Measurements from ENCODE around the gene RIN2.

The RIN2 gene

GRCh38 chr20:19765266-19765665 lies 7.2 kb downstream of the RIN2 start:
- DNase-seq (ENCODE audit: low spot score), result no peak
- in situ Hi-C loops (cut with MboI; ENCODE audit: low sequenced_read_pairs, unreplicated experiment), result no loop called here
- no peak for TF ChIP-seq CTCF (IDR thresholded peaks at IDR 0.05; ENCODE audit: borderline replicate concordance, control extremely low read depth, extremely low read depth, insufficient read depth, missing control alignments)

- no peak for TF ChIP-seq CTCF (IDR thresholded peaks at IDR 0.05; ENCODE audit: borderline replicate concordance, control extremely low read depth, extremely low read depth, insufficient read depth, missing control alignments)
- no peak for DNase-seq (ENCODE audit: low spot score)
- in situ Hi-C loops (cut with MboI; ENCODE audit: low sequenced_read_pairs, unreplicated experiment), result no loop called here
Observed at GRCh38 chr20:19765913-19766312, 7.9 kb downstream of the RIN2 start.

GRCh38 chr20:19767070-19767469 lies 9.0 kb downstream of the RIN2 start:
- no peak for DNase-seq (ENCODE audit: low spot score)
- in situ Hi-C loops (cut with MboI; ENCODE audit: low sequenced_read_pairs, unreplicated experiment), result no loop called here
- TF ChIP-seq CTCF (IDR thresholded peaks at IDR 0.05; ENCODE audit: borderline replicate concordance, control extremely low read depth, extremely low read depth, insufficient read depth, missing control alignments), result no peak

- in situ Hi-C loops (cut with MboI; ENCODE audit: low sequenced_read_pairs, unreplicated experiment), result no loop called here
- no peak for TF ChIP-seq CTCF (IDR thresholded peaks at IDR 0.05; ENCODE audit: borderline replicate concordance, control extremely low read depth, extremely low read depth, insufficient read depth, missing control alignments)
- DNase-seq (ENCODE audit: low spot score), result no peak
Observed at GRCh38 chr20:19768325-19768842, 10.3 kb downstream of the RIN2 start.

GRCh38 chr20:19769507-19769906 lies 11.4 kb downstream of the RIN2 start:
- no peak for TF ChIP-seq CTCF (IDR thresholded peaks at IDR 0.05; ENCODE audit: borderline replicate concordance, control extremely low read depth, extremely low read depth, insufficient read depth, missing control alignments)
- in situ Hi-C loops (cut with MboI; ENCODE audit: low sequenced_read_pairs, unreplicated experiment), result no loop called here
- no peak for DNase-seq (ENCODE audit: low spot score)

- no peak for TF ChIP-seq CTCF (IDR thresholded peaks at IDR 0.05; ENCODE audit: borderline replicate concordance, control extremely low read depth, extremely low read depth, insufficient read depth, missing control alignments)
- in situ Hi-C loops (cut with MboI; ENCODE audit: low sequenced_read_pairs, unreplicated experiment), result no loop called here
- no peak for DNase-seq (ENCODE audit: low spot score)
Observed at GRCh38 chr20:19770375-19770774, 12.3 kb downstream of the RIN2 start.

GRCh38 chr20:19771031-19771430 lies 13.0 kb downstream of the RIN2 start:
- DNase-seq (ENCODE audit: low spot score), result no peak
- in situ Hi-C loops (cut with MboI; ENCODE audit: low sequenced_read_pairs, unreplicated experiment), result no loop called here
- no peak for TF ChIP-seq CTCF (IDR thresholded peaks at IDR 0.05; ENCODE audit: borderline replicate concordance, control extremely low read depth, extremely low read depth, insufficient read depth, missing control alignments)

Data from GM13976 (cell line).